Mesodermal cell (in vitro differentiated cells): ENCODE results near the gene KAZN.

Experiments used
- H3K27ac ChIP-seq: 2 replicates; pipeline ENCODE4 v1.7.0; 2013; ENCODE audit warnings: mild to moderate bottlenecking, low read depth, low read length, moderate library complexity; ENCODE audit not compliant: severe bottlenecking
- H3K36me3 ChIP-seq: 2 replicates; pipeline ENCODE4 v1.7.1; 2013; ENCODE audit warnings: mild to moderate bottlenecking, low read length, moderate library complexity; ENCODE audit not compliant: control insufficient read depth, insufficient read depth
- H3K4me1 ChIP-seq: one replicate; pipeline ENCODE4 v1.7.1; 2013; ENCODE audit warnings: mild to moderate bottlenecking, low read length; ENCODE audit not compliant: insufficient read depth, control insufficient read depth, poor library complexity, severe bottlenecking
- H3K4me3 ChIP-seq: 2 replicates; pipeline ENCODE4 v1.7.0; 2013; ENCODE audit warnings: low read length, control low read depth, mild to moderate bottlenecking; ENCODE audit not compliant: insufficient read depth, poor library complexity, severe bottlenecking; ENCODE audit errors: extremely low read depth
- H3K9me3 ChIP-seq: 2 replicates; pipeline ENCODE4 v1.7.1; 2013; ENCODE audit warnings: mild to moderate bottlenecking, low read length, moderate library complexity; ENCODE audit not compliant: control insufficient read depth
- WGBS, 2 experiments: methylation state at CpG; one replicate each; pipeline ENCODE4 v1.1.5; 2013; ENCODE audit warnings: missing lambda C conversion rate in 2 of 2; ENCODE audit not compliant: insufficient coverage in 2 of 2; 5-methylcytosine and 5-hydroxymethylcytosine counted together

The KAZN gene

GRCh38 chr1:14748977-14749376 is 150.5 kb downstream of the KAZN start:
- Histone ChIP-seq H3K36me3 (no peaks in the 10 kb centered on the region), H3K4me1 (no peaks in the 10 kb centered on the region), H3K9me3 (no peaks in the 10 kb centered on the region), H3K27ac (no peak overlapping the region), H3K4me3 (no peak overlapping the region)
- WGBS, 2 experiments: 80% methylated on average over 1 of the region's 2 CpGs; no CpG with 5 or more reads in 1 of the 2 experiments

- no peak overlapping the region for H3K4me3 ChIP-seq
- WGBS, 2 experiments: 94 to 100% methylated on average over 2 of the region's 2 CpGs
- no peak overlapping the region for H3K27ac ChIP-seq
- no peaks in the 10 kb centered on the region for H3K9me3 ChIP-seq
- H3K4me1 ChIP-seq: peaks cover 1% of the 10 kb centered on the region
- no peaks in the 10 kb centered on the region for H3K36me3 ChIP-seq
Measured at GRCh38 chr1:14750490-14750889, 152.0 kb downstream of the KAZN start.

GRCh38 chr1:14755518-14756252 is 157.2 kb downstream of the KAZN start:
- 79 to 86% methylated on average over 7 to 9 of the region's 9 CpGs for WGBS, 2 experiments
- no peak overlapping the region for H3K4me3 ChIP-seq

GRCh38 chr1:14756589-14757285 is 158.3 kb downstream of the KAZN start:
- peak overlapping the region; percentile 79 for H3K27ac ChIP-seq
- peaks cover 10% of the 10 kb centered on the region for H3K4me1 ChIP-seq
- no peak overlapping the region for H3K4me3 ChIP-seq
- WGBS, 2 experiments: 95 to 100% methylated on average over 4 of the region's 6 CpGs
- no peaks in the 10 kb centered on the region for H3K36me3 ChIP-seq
- H3K9me3 ChIP-seq: no peaks in the 10 kb centered on the region

More at GRCh38 chr1:14755518-14756252, 157.2 kb downstream of the KAZN start:
- Histone ChIP-seq H3K36me3 (no peaks in the 10 kb centered on the region), H3K27ac (peak overlapping the region; percentile 79), H3K4me1 (peaks cover 10% of the 10 kb centered on the region), H3K9me3 (no peaks in the 10 kb centered on the region)

- no CpG with 5 or more reads among the region's 2 CpGs for WGBS, 2 experiments
- Histone ChIP-seq H3K4me1 (peaks cover 10% of the 10 kb centered on the region), H3K9me3 (no peaks in the 10 kb centered on the region), H3K27ac (no peak overlapping the region), H3K4me3 (no peak overlapping the region), H3K36me3 (no peaks in the 10 kb centered on the region)
Measured at GRCh38 chr1:14757286-14757625, 158.8 kb downstream of the KAZN start.

GRCh38 chr1:14759042-14759818 is 160.7 kb downstream of the KAZN start:
- Histone ChIP-seq H3K27ac (no peak overlapping the region), H3K36me3 (no peaks in the 10 kb centered on the region), H3K4me1 (peaks cover 10% of the 10 kb centered on the region), H3K4me3 (no peak overlapping the region), H3K9me3 (no peaks in the 10 kb centered on the region)
- 64 to 67% methylated on average over 10 of the region's 15 CpGs for WGBS, 2 experiments

GRCh38 chr1:14759843-14760242 is 161.4 kb downstream of the KAZN start:
- H3K36me3 ChIP-seq: no peaks in the 10 kb centered on the region
- H3K4me1 ChIP-seq: peaks cover 10% of the 10 kb centered on the region
- WGBS, 2 experiments: 88 to 94% methylated on average over 6 to 7 of the region's 7 CpGs
- H3K9me3 ChIP-seq: no peaks in the 10 kb centered on the region
- H3K27ac ChIP-seq: no peak overlapping the region
- H3K4me3 ChIP-seq: no peak overlapping the region

- H3K36me3 ChIP-seq: no peaks in the 10 kb centered on the region
- 95% methylated on average over 5 of the region's 5 CpGs for WGBS, 2 experiments
- H3K4me3 ChIP-seq: no peak overlapping the region
- no peaks in the 10 kb centered on the region for H3K9me3 ChIP-seq
- peaks cover 6% of the 10 kb centered on the region for H3K4me1 ChIP-seq
- no peak overlapping the region for H3K27ac ChIP-seq
Measured at GRCh38 chr1:14760780-14761179, 162.3 kb downstream of the KAZN start.

GRCh38 chr1:14761291-14762153 is 163.0 kb downstream of the KAZN start:
- no peak overlapping the region for H3K4me3 ChIP-seq

GRCh38 chr1:14763977-14764376 is 165.5 kb downstream of the KAZN start:
- 86 to 89% methylated on average over 5 to 6 of the region's 7 CpGs for WGBS, 2 experiments
- H3K4me1 ChIP-seq: no peaks in the 10 kb centered on the region
- H3K9me3 ChIP-seq: no peaks in the 10 kb centered on the region
- H3K4me3 ChIP-seq: no peak overlapping the region
- no peak overlapping the region for H3K27ac ChIP-seq
- H3K36me3 ChIP-seq: no peaks in the 10 kb centered on the region

More at GRCh38 chr1:14761291-14762153, 163.0 kb downstream of the KAZN start:
- Histone ChIP-seq H3K36me3 (no peaks in the 10 kb centered on the region), H3K9me3 (no peaks in the 10 kb centered on the region), H3K27ac (no peak overlapping the region), H3K4me1 (no peaks in the 10 kb centered on the region)
- WGBS, 2 experiments: 93 to 98% methylated on average over 4 to 5 of the region's 9 CpGs
